Neutrophil (primary cell): ENCODE measurements around the gene ZNF407.

Experiments
- H3K27ac ChIP-seq: fragments of 200-600 bp; sonication (generic); 2 replicates; pipeline ENCODE4 v1.5.1; 2016; ENCODE audit warnings: mild to moderate bottlenecking, moderate library complexity
- H3K27me3 ChIP-seq: fragments of 200-600 bp; sonication (generic); 2 replicates; pipeline ENCODE4 v1.6.0; 2016; ENCODE audit warnings: mild to moderate bottlenecking
- H3K36me3 ChIP-seq: fragments of 200-600 bp; sonication (generic); 2 replicates; pipeline ENCODE4 v1.5.1; 2017
- H3K4me1 ChIP-seq, 2 experiments: fragments of 200-600 bp in 1 of 2; sonication (generic) in 1 of 2; 1 replicate in 1 of 2; 2 replicates in 1 of 2; pipeline versions ENCODE4 v1.5.1 to v1.6.1; 2013 to 2016; ENCODE audit warnings: low read depth in 1 of 2, low read length in 1 of 2, mild to moderate bottlenecking in 1 of 2, moderate library complexity in 1 of 2; ENCODE audit not compliant: control insufficient read depth in 1 of 2, insufficient read depth in 1 of 2
- H3K4me3 ChIP-seq, 2 experiments: fragments of 200-600 bp in 1 of 2; sonication (generic) in 1 of 2; 1 replicate in 1 of 2; 2 replicates in 1 of 2; pipeline ENCODE4 v1.5.1; 2013 to 2016; ENCODE audit warnings: low read depth in 1 of 2, low read length in 1 of 2, mild to moderate bottlenecking in 1 of 2, moderate library complexity in 1 of 2
- H3K9me3 ChIP-seq: fragments of 200-600 bp; sonication (generic); 2 replicates; pipeline ENCODE4 v1.5.1; 2016
- TF ChIP-seq, protein P1 (sequence below): fragments of 200-600 bp; sonication (generic); IDR thresholded peaks from 2 replicates; pipeline ENCODE4 v1.5.1; 2016; ENCODE audit warnings: antibody characterized with exemption

ZNF407 gene

GRCh38 chr18:75025573-75025972, 427.9 kb downstream of the ZNF407 start:
- H3K9me3 ChIP-seq, result no peaks in the 10 kb centered on the region
- H3K36me3 ChIP-seq, result no peaks in the 10 kb centered on the region
- no peak overlapping the region for H3K4me3 ChIP-seq
- H3K4me1 ChIP-seq, result no peaks in the 10 kb centered on the region
- no peak overlapping the region for H3K27ac ChIP-seq
- TF ChIP-seq, protein P1, sequence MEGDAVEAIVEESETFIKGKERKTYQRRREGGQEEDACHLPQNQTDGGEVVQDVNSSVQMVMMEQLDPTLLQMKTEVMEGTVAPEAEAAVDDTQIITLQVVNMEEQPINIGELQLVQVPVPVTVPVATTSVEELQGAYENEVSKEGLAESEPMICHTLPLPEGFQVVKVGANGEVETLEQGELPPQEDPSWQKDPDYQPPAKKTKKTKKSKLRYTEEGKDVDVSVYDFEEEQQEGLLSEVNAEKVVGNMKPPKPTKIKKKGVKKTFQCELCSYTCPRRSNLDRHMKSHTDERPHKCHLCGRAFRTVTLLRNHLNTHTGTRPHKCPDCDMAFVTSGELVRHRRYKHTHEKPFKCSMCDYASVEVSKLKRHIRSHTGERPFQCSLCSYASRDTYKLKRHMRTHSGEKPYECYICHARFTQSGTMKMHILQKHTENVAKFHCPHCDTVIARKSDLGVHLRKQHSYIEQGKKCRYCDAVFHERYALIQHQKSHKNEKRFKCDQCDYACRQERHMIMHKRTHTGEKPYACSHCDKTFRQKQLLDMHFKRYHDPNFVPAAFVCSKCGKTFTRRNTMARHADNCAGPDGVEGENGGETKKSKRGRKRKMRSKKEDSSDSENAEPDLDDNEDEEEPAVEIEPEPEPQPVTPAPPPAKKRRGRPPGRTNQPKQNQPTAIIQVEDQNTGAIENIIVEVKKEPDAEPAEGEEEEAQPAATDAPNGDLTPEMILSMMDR, result no peak
- H3K27me3 ChIP-seq, result no peaks in the 10 kb centered on the region

DNA sequence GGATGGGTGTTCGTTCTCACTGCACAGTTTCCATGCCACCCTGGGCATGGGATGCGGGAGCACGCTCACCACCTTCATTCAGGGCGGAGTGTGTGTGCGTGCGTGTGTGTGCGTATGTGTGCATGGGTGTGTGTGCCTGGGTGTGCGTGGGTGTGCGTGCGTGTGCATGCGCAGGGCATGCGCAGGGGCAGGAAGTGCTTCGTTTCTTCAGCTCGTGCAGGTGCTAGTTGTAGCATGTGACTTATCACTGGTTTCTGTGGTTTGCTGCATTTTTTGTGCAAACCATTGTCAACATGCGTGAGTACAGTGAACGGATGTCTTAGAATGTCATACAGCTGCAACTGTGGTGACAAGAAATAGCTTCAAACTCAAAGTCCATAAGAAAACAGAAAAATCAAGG, 431.8 kb downstream of the ZNF407 start:
- no peak overlapping the region for H3K4me3 ChIP-seq
- no peaks in the 10 kb centered on the region for H3K36me3 ChIP-seq
- TF ChIP-seq, protein P1, result no peak
- H3K27me3 ChIP-seq, result no peaks in the 10 kb centered on the region
- H3K27ac ChIP-seq, result no peak overlapping the region
- H3K4me1 ChIP-seq, result no peaks in the 10 kb centered on the region
- H3K9me3 ChIP-seq, result no peaks in the 10 kb centered on the region

- H3K36me3 ChIP-seq, result peaks cover under 1% of the 10 kb centered on the region
- no peaks in the 10 kb centered on the region for H3K9me3 ChIP-seq
- no peaks in the 10 kb centered on the region for H3K27me3 ChIP-seq
- H3K27ac ChIP-seq, result no peak overlapping the region
- no peaks in the 10 kb centered on the region for H3K4me1 ChIP-seq
- H3K4me3 ChIP-seq, result no peak overlapping the region
- TF ChIP-seq, protein P1, result no peak
These were observed 434.1 kb downstream of the ZNF407 start for GRCh38 chr18:75031717-75032317.

DNA sequence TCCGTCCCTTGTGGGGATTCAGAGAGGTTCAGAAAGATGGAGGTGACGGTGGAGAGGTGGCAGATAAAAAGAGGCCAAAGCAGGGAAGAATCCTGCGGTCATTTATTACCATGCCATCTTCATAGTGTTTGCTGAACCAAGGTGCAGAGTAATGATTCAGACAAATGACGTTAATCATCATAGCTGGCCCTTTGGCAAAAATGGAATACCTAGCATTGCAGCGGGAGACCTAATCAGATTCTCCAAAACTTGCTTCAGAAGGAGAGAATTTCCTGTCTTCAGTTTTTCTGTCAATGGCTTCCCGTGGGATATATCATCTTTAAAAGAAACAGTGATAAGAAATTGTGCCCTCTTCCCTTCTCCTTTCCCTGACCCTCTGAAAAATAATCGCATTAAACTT, 435.8 kb downstream of the ZNF407 start:
- TF ChIP-seq, protein P1, result no peak
- peaks cover 8% of the 10 kb centered on the region for H3K36me3 ChIP-seq
- no peaks in the 10 kb centered on the region for H3K27me3 ChIP-seq
- H3K9me3 ChIP-seq, result no peaks in the 10 kb centered on the region
- no peak overlapping the region for H3K27ac ChIP-seq
- no peak overlapping the region for H3K4me3 ChIP-seq
- no peaks in the 10 kb centered on the region for H3K4me1 ChIP-seq

- TF ChIP-seq, protein P1, result no peak
- Histone ChIP-seq H3K9me3 (no peaks in the 10 kb centered on the region), H3K27me3 (no peaks in the 10 kb centered on the region), H3K4me1 (no peaks in the 10 kb centered on the region), H3K36me3 (peaks cover 8% of the 10 kb centered on the region), H3K4me3 (no peak overlapping the region), H3K27ac (no peak overlapping the region)
These were observed 437.3 kb downstream of the ZNF407 start for GRCh38 chr18:75034937-75035336.

- H3K36me3 ChIP-seq, result peaks cover 8% of the 10 kb centered on the region
- no peaks in the 10 kb centered on the region for H3K9me3 ChIP-seq
- TF ChIP-seq, protein P1, result no peak
- no peak overlapping the region for H3K27ac ChIP-seq
- H3K4me3 ChIP-seq, result no peak overlapping the region
- H3K4me1 ChIP-seq, result no peaks in the 10 kb centered on the region
- no peaks in the 10 kb centered on the region for H3K27me3 ChIP-seq
These were observed 438.3 kb downstream of the ZNF407 start for GRCh38 chr18:75035928-75036327.
